ENCODE data around the gene NPIPB12. TPM values are rescaled to one million over a fixed set of nuclear protein-coding genes. Genes with fewer than 3 reads are reported as not detected.
"Not testable (repeated sequence)": the region's sequence is repeated elsewhere in the genome, so short reads cannot be mapped to it uniquely, and the experiment has no call there.

Gene NPIPB12
- 14.8 TPM for polyA plus RNA-seq (2013, experiment 1 of 2; ENCODE audit: insufficient read length)
- 20.4 TPM for polyA plus RNA-seq (2013, experiment 2 of 2; ENCODE audit: insufficient read length)

DNA sequence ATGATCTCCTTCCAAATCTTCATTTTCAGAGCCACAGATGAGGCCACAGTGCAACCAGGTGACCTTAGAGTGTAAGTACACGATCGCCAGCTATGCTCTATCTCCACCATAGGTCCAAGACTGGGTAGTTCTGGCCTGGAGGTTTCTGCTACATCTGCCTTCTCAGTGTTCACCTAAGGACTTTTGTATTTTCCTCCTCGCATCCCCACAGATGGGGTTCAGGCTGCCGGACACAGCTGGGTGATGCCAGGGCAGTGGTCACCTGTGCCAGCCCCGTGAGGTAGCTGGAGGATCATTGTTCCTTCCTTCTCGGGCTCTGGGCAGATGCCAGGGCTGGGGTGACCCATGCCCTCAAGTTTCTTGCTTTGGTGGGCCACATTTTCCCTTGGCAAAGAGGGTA is at the start of gene NPIPB12:
Gene NPIPB12, minus strand, starts transcription at position 101 of the 400 bp plus-strand sequence.
- not testable (repeated sequence) for DNase-seq

- not testable (repeated sequence) for DNase-seq
Measured at GRCh38 chr16:29521520-29521919, 15.3 kb upstream of the NPIPB12 start.

DNA sequence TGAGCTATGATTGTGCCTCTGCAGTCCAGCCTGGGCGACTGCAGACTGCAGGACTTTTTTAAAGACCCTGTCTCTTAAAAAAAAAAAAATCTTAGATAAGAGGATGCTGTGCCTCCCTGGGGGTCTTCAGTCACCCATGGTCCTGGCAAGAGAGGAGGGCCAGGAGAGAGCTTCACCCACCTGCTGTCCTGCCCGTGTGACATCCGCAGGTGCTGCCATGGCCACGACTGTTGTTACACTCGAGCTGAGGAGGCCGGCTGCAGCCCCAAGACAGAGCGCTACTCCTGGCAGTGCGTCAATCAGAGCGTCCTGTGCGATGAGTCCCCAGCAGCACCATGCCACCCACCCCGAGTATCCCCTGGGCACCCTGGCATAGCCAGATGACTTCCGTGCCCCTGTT is 23.9 kb downstream of the NPIPB12 start:
- not testable (repeated sequence) for DNase-seq

DNA sequence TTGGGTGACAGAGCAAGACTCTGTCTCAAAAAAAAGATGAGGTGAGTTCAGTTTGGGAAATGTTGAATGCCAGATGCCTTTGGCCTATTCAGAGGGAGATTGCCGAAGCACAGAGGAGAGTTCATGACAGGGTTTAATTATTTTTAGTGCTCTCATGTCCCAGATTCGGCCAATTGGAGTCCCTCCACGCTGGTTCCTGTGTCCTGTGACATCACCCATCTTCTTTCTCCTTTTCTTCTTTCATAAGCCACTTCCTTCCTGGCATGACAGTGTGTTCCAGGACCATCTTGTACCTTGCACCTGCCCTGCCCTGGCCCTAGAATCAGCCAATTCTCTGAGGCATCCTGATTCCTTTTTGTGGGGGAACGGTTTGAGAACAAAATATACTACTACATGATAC is 34.1 kb downstream of the NPIPB12 start:
- not testable (repeated sequence) for DNase-seq

- DNase-seq: not testable (repeated sequence)
Measured at GRCh38 chr16:29469660-29470059, 36.5 kb downstream of the NPIPB12 start.

- not testable (repeated sequence) for DNase-seq
Measured at GRCh38 chr16:29467654-29468366, 38.4 kb downstream of the NPIPB12 start.

DNA sequence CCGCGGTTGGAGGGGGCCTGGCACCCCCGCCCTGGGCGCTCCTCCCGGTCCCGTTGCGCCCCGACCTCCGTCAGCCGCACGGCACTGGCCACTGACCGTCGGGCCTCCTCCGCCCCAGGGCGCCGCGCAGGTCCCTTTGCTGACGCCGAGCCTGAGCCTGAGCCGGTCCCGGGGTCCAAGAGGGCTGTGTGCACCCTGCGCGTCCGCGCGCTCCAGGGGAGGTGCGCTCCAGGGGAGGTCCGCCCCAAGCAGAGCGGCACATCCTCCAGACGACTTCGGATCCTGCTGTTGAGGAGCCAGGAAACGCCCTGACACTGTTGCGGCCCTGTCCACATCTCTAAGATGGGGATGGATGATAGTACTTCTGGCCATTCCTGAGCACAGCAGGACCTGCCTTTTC is 39.3 kb downstream of the NPIPB12 start:
- DNase-seq: not testable (repeated sequence)

- not testable (repeated sequence) for DNase-seq
Measured at GRCh38 chr16:29465985-29466824, 40.0 kb downstream of the NPIPB12 start.

GRCh38 chr16:29460647-29461030 is 45.6 kb downstream of the NPIPB12 start:
- DNase-seq: not testable (repeated sequence)

- DNase-seq: not testable (repeated sequence)
Measured at GRCh38 chr16:29459706-29460646, 46.2 kb downstream of the NPIPB12 start, which contains the start of gene SULT1A4. TSS of gene SULT1A4 (plus strand) at chr16:29459913. CDS start at chr16:29461386, 1,473 bp downstream.

DNA sequence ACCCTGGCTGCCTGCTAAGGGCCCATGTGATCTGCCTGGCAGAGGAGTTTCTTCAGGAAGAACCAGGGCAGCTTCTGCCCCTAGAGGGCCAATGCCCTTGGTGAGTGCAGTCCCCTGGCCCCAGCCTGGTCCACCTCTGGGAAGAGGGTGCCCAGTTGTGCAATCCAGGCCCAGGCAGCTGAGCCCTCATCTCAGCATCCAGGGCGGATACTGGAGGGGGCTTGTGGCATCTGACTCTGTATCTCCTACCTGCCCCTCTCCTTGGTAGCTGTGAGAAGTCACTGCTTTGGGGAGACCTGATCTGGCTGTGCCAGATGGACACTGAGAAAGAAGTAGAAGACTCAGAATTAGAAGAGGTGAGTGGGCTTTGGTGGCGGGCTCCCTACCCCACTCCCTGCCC is 48.5 kb downstream of the NPIPB12 start:
- not testable (repeated sequence) for DNase-seq

DNA sequence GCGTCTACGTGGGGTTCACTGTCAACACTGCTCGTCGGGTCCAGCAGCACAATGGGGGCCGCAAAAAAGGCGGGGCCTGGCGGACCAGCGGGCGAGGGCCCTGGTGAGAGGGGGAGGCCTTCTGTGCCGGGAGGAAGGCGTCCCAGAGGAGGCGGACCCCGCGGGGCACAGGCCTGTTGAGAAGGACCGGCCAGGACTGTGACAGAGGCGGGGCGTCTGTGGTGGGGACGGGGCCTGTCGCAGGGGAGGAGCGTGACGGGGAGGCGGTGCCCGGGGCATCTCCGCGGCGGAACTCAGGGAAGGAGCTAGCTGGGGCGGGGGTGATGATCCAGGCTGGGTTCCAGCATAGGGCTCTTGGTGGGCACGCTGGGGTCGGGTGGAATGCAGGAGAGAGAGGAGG is 51.4 kb downstream of the NPIPB12 start:
- not testable (repeated sequence) for DNase-seq

GRCh38 chr16:29454269-29454668 is 51.9 kb downstream of the NPIPB12 start, which contains the start of the genes BOLA2 and SLX1B:
TSS of gene BOLA2 (minus strand) at chr16:29454351. CDS start at chr16:29454253, 98 bp downstream.
TSS of gene SLX1B (plus strand) at chr16:29454533.
- DNase-seq: not testable (repeated sequence)

DNA sequence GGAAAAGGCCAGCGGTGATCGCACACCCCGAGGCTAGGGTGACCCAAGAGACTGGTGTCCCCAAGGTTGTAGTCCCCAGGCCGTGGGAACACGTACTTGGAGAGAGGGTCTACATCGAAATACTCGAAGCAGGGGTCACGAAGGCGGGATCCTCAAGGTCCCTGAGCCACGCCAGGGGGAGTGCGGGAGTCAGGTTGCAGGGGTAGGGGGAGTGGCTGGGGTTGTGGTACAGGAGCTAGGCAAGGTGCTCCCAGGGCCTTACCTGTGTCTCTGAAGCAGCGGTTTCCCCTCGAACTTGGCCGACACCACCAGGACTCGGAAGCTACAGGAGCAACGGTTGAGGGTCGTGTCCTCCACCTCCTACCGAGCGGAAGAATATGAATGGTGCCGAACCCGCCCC is 52.5 kb downstream of the NPIPB12 start:
- not testable (repeated sequence) for DNase-seq
